Adrenal gland (tissue), 12 donors: ENCODE results near the gene NGLY1. TPM values are rescaled to one million over a fixed set of nuclear protein-coding genes. Genes with fewer than 3 reads are reported as not detected.

Experiments used
- DNase-seq, 7 donors: peaks; one replicate each; pipeline ENCODE4 v3.0.0-alpha.2; 2019 to 2020
- H3K27ac ChIP-seq, 5 donors: fragments of 200-600 bp; sonication (generic) in 4 of 5; 1 replicate in 3 of 5; 2 replicates in 2 of 5; pipeline versions ENCODE4 v1.5.1 to v1.8.0; 2016 to 2020; ENCODE audit warnings: mild to moderate bottlenecking in 1 of 5
- H3K27me3 ChIP-seq: fragments of 200-600 bp; 2 replicates; pipeline ENCODE4 v1.8.0; 2021
- H3K36me3 ChIP-seq, 2 donors: fragments of 200-600 bp; replicated peaks in 1 of 2; 1 replicate in 1 of 2; 2 replicates in 1 of 2; pipeline versions ENCODE4 v1.5.1 to v1.8.0; 2018 to 2022
- H3K4me1 ChIP-seq, 2 donors: fragments of 200-600 bp; replicated peaks in 1 of 2; 1 replicate in 1 of 2; 2 replicates in 1 of 2; pipeline versions ENCODE4 v1.5.1 to v1.8.0; 2018 to 2021
- H3K4me3 ChIP-seq, 4 donors: fragments of 200-600 bp; sonication (generic) in 3 of 4; one replicate each; pipeline ENCODE4 v1.5.1; 2016 to 2018
- H3K9me3 ChIP-seq, 3 donors: fragments of 200-600 bp; sonication (generic) in 1 of 3; replicated peaks in 1 of 3; 1 replicate in 2 of 3; 2 replicates in 1 of 3; pipeline versions ENCODE4 v1.5.1 to v1.8.0; 2016 to 2021
- POLR2A ChIP-seq, 2 donors: fragments of 450-650 bp; IDR thresholded peaks; one replicate each; pipeline ENCODE4 v1.6.1; 2017; ENCODE audit warnings: antibody characterized with exemption in 2 of 2, mild to moderate bottlenecking in 2 of 2, moderate library complexity in 1 of 2
- WGBS, 4 donors: extraction: QIAGEN DNeasy Blood & Tissue Kit in 2 of 4; methylation state at CpG; one replicate each; pipeline versions ENCODE4 v1.1.5 to v1.1.7; 2013 to 2017; 5-methylcytosine and 5-hydroxymethylcytosine counted together
- intact Hi-C, 2 donors: fragments of 100-400 bp; cut with DNase I; formaldehyde crosslinking; loops; one replicate each; pipeline versions ENCODE4 v1.14.1 to v1.15.0; 2022 to 2023
- polyA plus RNA-seq, 3 donors: library from polyadenylated mRNA; stranded (reverse); fragments of 200-250 nt in 2 of 3; fragments of 350-450 nt in 1 of 3; fragmentation: Illumina TruSeq in 1 of 3; extraction: RNeasy Lipid Tissue Mini Kit (QIAGEN cat#74804) in 1 of 3; gene quantifications; one replicate each; pipeline ENCODE4 v1.2.3, GENCODE V29; 2013 to 2014
- total RNA-seq, 9 donors: library from RNA; depleted of rRNA in 4 of 9; stranded (reverse); fragments of >200 nt in 4 of 9; fragments of 120-200 nt in 1 of 9; fragmentation: NEBNext Ultra II Directional in 1 of 9; extraction: Animal tissue kit (Norgen Biotek cat#: 25700) in 1 of 9; gene quantifications; one replicate each; pipeline versions ENCODE4 v1.1.0 to v1.2.4, GENCODE V29; 2013 to 2023
- TF ChIP-seq, protein P1 (sequence below), 6 experiments: fragments of 450-650 bp in 4 of 6; fragments of 200-600 bp in 2 of 6; sonication (generic) in 1 of 6; IDR thresholded peaks; 1 replicate in 5 of 6; 2 replicates in 1 of 6; pipeline versions ENCODE4 v1.5.1 to v1.8.0; 2016 to 2021; ENCODE audit warnings: antibody characterized with exemption in 6 of 6, mild to moderate bottlenecking in 2 of 6, moderate library complexity in 1 of 6
- donor health status: healthy with polysubstance abuse.
- donor health status: Bipolar disorder and iron deficiency.
- donor health status: DM: yes; HTN: yes; CAD: no.
- donor health status: DM: no; HTN: no; CAD: no.
- donor health status: DM: no; HTN: no; CAD: no.
- donor health status: DM: yes; HTN: yes; CAD: no.

Gene NGLY1
- total and polyA plus RNA-seq, 12 donors: 13.4 to 55.9 (median 31.3) TPM

- H3K4me1 ChIP-seq: peaks cover 12 to 18% of the 10 kb centered on the region in 2 donors
- intact Hi-C loops: loop anchor here in 1 of 2 donors (10.0 kb wide), 1 partner anchor 116 kb away; the partner anchor contains the start of gene TOP2B
- WGBS, 4 donors: 90 to 93% (median 91%) methylated on average over 11 of the region's 11 CpGs
- no peaks in the 10 kb centered on the region for H3K9me3 ChIP-seq
- no peak overlapping the region for H3K27ac ChIP-seq
- peaks cover 0 to 15% of the 10 kb centered on the region in 2 donors for H3K36me3 ChIP-seq
- no peak overlapping the region for H3K4me3 ChIP-seq
- no peak for TF ChIP-seq POLR2A (IDR thresholded peaks at IDR 0.05)
- H3K27me3 ChIP-seq: no peaks in the 10 kb centered on the region
- DNase-seq: no peak
Observed at GRCh38 chr3:25781145-25781757, 2.0 kb downstream of the NGLY1 start.

GRCh38 chr3:25780618-25781017, 2.6 kb downstream of the NGLY1 start:
- DNase-seq: no peak
- H3K36me3 ChIP-seq: peaks cover 0 to 18% of the 10 kb centered on the region in 2 donors
- intact Hi-C loops: loop anchor here in 1 of 2 donors (10.0 kb wide), 1 partner anchor 116 kb away; the partner anchor contains the start of gene TOP2B
- no peaks in the 10 kb centered on the region for H3K9me3 ChIP-seq
- peaks cover 12 to 18% of the 10 kb centered on the region in 2 donors for H3K4me1 ChIP-seq
- 94 to 98% (median 97%) methylated on average over 6 of the region's 6 CpGs for WGBS, 4 donors
- TF ChIP-seq, protein P1, sequence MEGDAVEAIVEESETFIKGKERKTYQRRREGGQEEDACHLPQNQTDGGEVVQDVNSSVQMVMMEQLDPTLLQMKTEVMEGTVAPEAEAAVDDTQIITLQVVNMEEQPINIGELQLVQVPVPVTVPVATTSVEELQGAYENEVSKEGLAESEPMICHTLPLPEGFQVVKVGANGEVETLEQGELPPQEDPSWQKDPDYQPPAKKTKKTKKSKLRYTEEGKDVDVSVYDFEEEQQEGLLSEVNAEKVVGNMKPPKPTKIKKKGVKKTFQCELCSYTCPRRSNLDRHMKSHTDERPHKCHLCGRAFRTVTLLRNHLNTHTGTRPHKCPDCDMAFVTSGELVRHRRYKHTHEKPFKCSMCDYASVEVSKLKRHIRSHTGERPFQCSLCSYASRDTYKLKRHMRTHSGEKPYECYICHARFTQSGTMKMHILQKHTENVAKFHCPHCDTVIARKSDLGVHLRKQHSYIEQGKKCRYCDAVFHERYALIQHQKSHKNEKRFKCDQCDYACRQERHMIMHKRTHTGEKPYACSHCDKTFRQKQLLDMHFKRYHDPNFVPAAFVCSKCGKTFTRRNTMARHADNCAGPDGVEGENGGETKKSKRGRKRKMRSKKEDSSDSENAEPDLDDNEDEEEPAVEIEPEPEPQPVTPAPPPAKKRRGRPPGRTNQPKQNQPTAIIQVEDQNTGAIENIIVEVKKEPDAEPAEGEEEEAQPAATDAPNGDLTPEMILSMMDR (IDR thresholded peaks at IDR 0.05): no peak
- TF ChIP-seq POLR2A (IDR thresholded peaks at IDR 0.05): no peak
- no peak overlapping the region for H3K4me3 ChIP-seq
- no peak overlapping the region for H3K27ac ChIP-seq
- H3K27me3 ChIP-seq: no peaks in the 10 kb centered on the region

GRCh38 chr3:25775936-25776335, 7.3 kb downstream of the NGLY1 start:
- TF ChIP-seq, protein P1 (IDR thresholded peaks at IDR 0.05): no peak
- no peak for TF ChIP-seq POLR2A (IDR thresholded peaks at IDR 0.05)
- Histone ChIP-seq H3K36me3 (peaks cover 0 to 26% of the 10 kb centered on the region in 2 donors), H3K4me3 (no peak overlapping the region), H3K4me1 (no peaks in the 10 kb centered on the region), H3K27me3 (no peaks in the 10 kb centered on the region), H3K27ac (no peak overlapping the region), H3K9me3 (peaks cover 0 to 6% (median 0%) of the 10 kb centered on the region in 3 donors)
- no peak for DNase-seq
- WGBS, 4 donors: 86 to 96% (median 93%) methylated on average over 2 of the region's 2 CpGs
- intact Hi-C loops: no loop called here

GRCh38 chr3:25768851-25769250, 14.4 kb downstream of the NGLY1 start:
- Histone ChIP-seq H3K4me1 (no peaks in the 10 kb centered on the region), H3K36me3 (peaks cover 0 to 3% of the 10 kb centered on the region in 2 donors), H3K9me3 (peaks cover 0 to 6% (median 0%) of the 10 kb centered on the region in 3 donors), H3K27ac (no peak overlapping the region), H3K4me3 (no peak overlapping the region), H3K27me3 (no peaks in the 10 kb centered on the region)
- 91 to 95% (median 93%) methylated on average over 6 of the region's 6 CpGs for WGBS, 4 donors
- TF ChIP-seq POLR2A (IDR thresholded peaks at IDR 0.05): no peak
- TF ChIP-seq, protein P1 (IDR thresholded peaks at IDR 0.05): no peak
- no peak for DNase-seq
- intact Hi-C loops: no loop called here

GRCh38 chr3:25751725-25752124, 31.5 kb downstream of the NGLY1 start:
- Histone ChIP-seq H3K4me3 (no peak overlapping the region), H3K9me3 (no peaks in the 10 kb centered on the region), H3K4me1 (peaks cover 0 to 13% of the 10 kb centered on the region in 2 donors), H3K27me3 (no peaks in the 10 kb centered on the region), H3K27ac (no peak overlapping the region), H3K36me3 (peaks cover 0 to 20% of the 10 kb centered on the region in 2 donors)
- intact Hi-C loops: no loop called here
- no peak for DNase-seq
- TF ChIP-seq POLR2A (IDR thresholded peaks at IDR 0.05): no peak
- TF ChIP-seq, protein P1 (IDR thresholded peaks at IDR 0.05): no peak
- WGBS, 4 donors: 62 to 90% (median 89%) methylated on average over 1 of the region's 1 CpG
